Measurements from ENCODE around the gene MGAT4B.
A peak's percentile ranks its signal among the peaks of the same experiment; 100 is the strongest.

The MGAT4B gene

GRCh38 chr5:179777456-179777855 lies 29.2 kb downstream of the MGAT4B start:
- H3K27ac ChIP-seq, result no peak overlapping the region

GRCh38 chr5:179776411-179776938 lies 30.2 kb downstream of the MGAT4B start:
- no peak overlapping the region for H3K27ac ChIP-seq
- no peak for DNase-seq (ENCODE audit: low read depth, low spot score)

More at GRCh38 chr5:179777456-179777855, 29.2 kb downstream of the MGAT4B start:
- DNase-seq (ENCODE audit: low read depth, low spot score), result no peak

- no peak for DNase-seq (ENCODE audit: low read depth, low spot score)
- no peak overlapping the region for H3K27ac ChIP-seq
These were observed 32.2 kb downstream of the MGAT4B start for GRCh38 chr5:179774442-179774841.

- no peak for DNase-seq (ENCODE audit: low read depth, low spot score)
These were observed 33.0 kb downstream of the MGAT4B start for GRCh38 chr5:179773686-179774040.

GRCh38 chr5:179772351-179772750 lies 34.3 kb downstream of the MGAT4B start:
- no peak overlapping the region for H3K27ac ChIP-seq
- no peak for DNase-seq (ENCODE audit: low read depth, low spot score)

More at GRCh38 chr5:179773686-179774040, 33.0 kb downstream of the MGAT4B start:
- no peak overlapping the region for H3K27ac ChIP-seq

- no peak overlapping the region for H3K27ac ChIP-seq
- DNase-seq (ENCODE audit: low read depth, low spot score), result no peak
These were observed 35.3 kb downstream of the MGAT4B start for GRCh38 chr5:179771311-179771895.

GRCh38 chr5:179769796-179770195 lies 36.9 kb downstream of the MGAT4B start:
- H3K27ac ChIP-seq, result no peak overlapping the region
- DNase-seq (ENCODE audit: low read depth, low spot score), result no peak

- DNase-seq (ENCODE audit: low read depth, low spot score), result no peak
- H3K27ac ChIP-seq, result no peak overlapping the region
These were observed 37.4 kb downstream of the MGAT4B start for GRCh38 chr5:179769271-179769670.

GRCh38 chr5:179768326-179769085 lies 38.2 kb downstream of the MGAT4B start:
- no peak for DNase-seq (ENCODE audit: low read depth, low spot score)
- no peak overlapping the region for H3K27ac ChIP-seq

- no peak for DNase-seq (ENCODE audit: low read depth, low spot score)
- no peak overlapping the region for H3K27ac ChIP-seq
These were observed 39.1 kb downstream of the MGAT4B start for GRCh38 chr5:179767496-179768100.

- no peak overlapping the region for H3K27ac ChIP-seq
- DNase-seq (ENCODE audit: low read depth, low spot score), result no peak
These were observed 39.8 kb downstream of the MGAT4B start for GRCh38 chr5:179766726-179767455.

GRCh38 chr5:179766021-179766725 lies 40.5 kb downstream of the MGAT4B start:
- peak overlapping the region; percentile 74 for H3K27ac ChIP-seq
- DNase-seq (ENCODE audit: low read depth, low spot score), result no peak

- DNase-seq (ENCODE audit: low read depth, low spot score), result peak; percentile 36
- peak overlapping the region; percentile 74 for H3K27ac ChIP-seq
These were observed 41.3 kb downstream of the MGAT4B start for GRCh38 chr5:179765400-179765799.

GRCh38 chr5:179764056-179764455 lies 42.6 kb downstream of the MGAT4B start:
- no peak for DNase-seq (ENCODE audit: low read depth, low spot score)
- peak overlapping the region; percentile 74 for H3K27ac ChIP-seq

- H3K27ac ChIP-seq, result peak overlapping the region; percentile 54
- peak; percentile 14 for DNase-seq (ENCODE audit: low read depth, low spot score)
These were observed 43.3 kb downstream of the MGAT4B start for GRCh38 chr5:179763215-179763945.

- peak overlapping the region; percentile 54 for H3K27ac ChIP-seq
- DNase-seq (ENCODE audit: low read depth, low spot score), result no peak
These were observed 43.9 kb downstream of the MGAT4B start for GRCh38 chr5:179762781-179763176.

GRCh38 chr5:179762079-179762780 lies 44.4 kb downstream of the MGAT4B start:
- DNase-seq (ENCODE audit: low read depth, low spot score), result no peak
- H3K27ac ChIP-seq, result peak overlapping the region; percentile 54

All from epithelial cell of prostate (primary cell).